Heart left ventricle (tissue), 16 donors: ENCODE measurements around the gene CNGB1. TPM values are rescaled to one million over a fixed set of nuclear protein-coding genes. Genes with fewer than 3 reads are reported as not detected.

Experiments
- ATAC-seq, 4 donors: fragments of 200-7000 bp; cut with Tn5 transposase; one replicate each; pipeline ENCODE4 v1.9.1; 2020 to 2022; ENCODE audit warnings: moderate library complexity in 4 of 4, mild to moderate bottlenecking in 3 of 4, moderate number of reproducible peaks in 1 of 4
- DNase-seq, 5 donors: peaks; one replicate each; pipeline ENCODE4 v3.0.0-alpha.2; 2020
- H3K27ac ChIP-seq, 12 donors: fragments of 200-600 bp; sonication (generic) in 4 of 12; one replicate each; pipeline versions ENCODE4 v1.5.0 to v1.8.0; 2016 to 2022; ENCODE audit warnings: mild to moderate bottlenecking in 2 of 12
- H3K27me3 ChIP-seq, 9 donors: fragments of 200-600 bp; sonication (generic) in 2 of 9; one replicate each; pipeline versions ENCODE4 v1.5.1 to v1.8.0; 2016 to 2022; ENCODE audit warnings: mild to moderate bottlenecking in 3 of 9
- H3K36me3 ChIP-seq, 9 donors: fragments of 200-600 bp; sonication (generic) in 2 of 9; one replicate each; pipeline versions ENCODE4 v1.5.0 to v1.8.0; 2018 to 2022; ENCODE audit warnings: mild to moderate bottlenecking in 2 of 9
- H3K4me1 ChIP-seq, 12 donors: fragments of 200-600 bp; sonication (generic) in 4 of 12; one replicate each; pipeline versions ENCODE4 v1.5.0 to v1.8.0; 2016 to 2022; ENCODE audit warnings: mild to moderate bottlenecking in 3 of 12
- H3K4me3 ChIP-seq, 12 donors: fragments of 200-600 bp; sonication (generic) in 4 of 12; one replicate each; pipeline versions ENCODE4 v1.5.0 to v1.8.0; 2017 to 2022; ENCODE audit warnings: mild to moderate bottlenecking in 9 of 12, moderate library complexity in 4 of 12
- H3K9me3 ChIP-seq, 12 donors: fragments of 200-600 bp; sonication (generic) in 4 of 12; one replicate each; pipeline versions ENCODE4 v1.5.0 to v1.8.0; 2016 to 2022; ENCODE audit warnings: mild to moderate bottlenecking in 1 of 12
- POLR2A ChIP-seq, 2 donors: fragments of 450-650 bp; IDR thresholded peaks; one replicate each; pipeline ENCODE4 v1.6.1; 2017; ENCODE audit warnings: antibody characterized with exemption in 2 of 2, mild to moderate bottlenecking in 2 of 2, moderate library complexity in 2 of 2
- WGBS, 4 donors: extraction: QIAGEN DNeasy Blood & Tissue Kit in 2 of 4; methylation state at CpG; one replicate each; pipeline versions ENCODE4 v1.1.5 to v1.1.7; 2013 to 2018; 5-methylcytosine and 5-hydroxymethylcytosine counted together
- intact Hi-C, 10 donors: fragments of 100-400 bp; cut with DNase I; formaldehyde crosslinking; loops; one replicate each; pipeline versions ENCODE4 v1.11.1 to v1.14.2; 2022
- polyA plus RNA-seq, 2 donors: library from polyadenylated mRNA; stranded (reverse); fragments of 200-250 nt; gene quantifications; one replicate each; pipeline ENCODE4 v1.2.3, GENCODE V29; 2013
- total RNA-seq, 9 donors: library from RNA; depleted of rRNA in 2 of 9; stranded (reverse); fragments of >200 nt in 2 of 9; fragmentation: NEBNext Ultra II Directional in 3 of 9; extraction: Animal tissue kit (Norgen Biotek cat#: 25700) in 3 of 9; gene quantifications; one replicate each; pipeline versions ENCODE4 v1.1.0 to v1.2.4, GENCODE V29; 2016 to 2023
- TF ChIP-seq, protein P1 (sequence below), 12 donors: fragments of 200-600 bp; sonication (generic) in 4 of 12; IDR thresholded peaks; one replicate each; pipeline versions ENCODE4 v1.5.0 to v1.8.0; 2018 to 2022; ENCODE audit warnings: antibody characterized with exemption in 12 of 12, mild to moderate bottlenecking in 5 of 12
- donor health status: ischemic (EF 13 %, LVEDD 7.1; RV severe dilation, severe dysfunction).
- donor health status: healthy with polysubstance abuse.
- donor health status: DM: no; HTN: yes; CAD: no.
- donor health status: DM: no; HTN: no; CAD: no.
- donor health status: ischemic (EF 25% LVEDD 6.9; RV normal size, moderate dysfunction).
- donor health status: ischemic (EF 25% LVEDD 5.7; RV mildly dilated, moderate dysfunction).
- donor health status: healthy.
- donor health status: DM: yes; HTN: yes; CAD: no.
- donor health status: ischemic (EF 35%, LVEDD 5.7; RV mildly dilated, moderate dysfunction).
- donor health status: nonischemic (EF 11% LVEDD 7.7; RV severe dilation, severe dysfunction).
- donor health status: DM: yes; HTN: yes; CAD: no.
- donor health status: PGD.
- donor health status: ischemic (EF 29% LVEDD 5.4; RV normal size, mild dysfunction).
- donor health status: nonischemic (EF 23%, LVEDD 6.1; RV moderate dilation, normal function).

CNGB1 gene
- total and polyA plus RNA-seq, 11 donors, result not detected

DNA sequence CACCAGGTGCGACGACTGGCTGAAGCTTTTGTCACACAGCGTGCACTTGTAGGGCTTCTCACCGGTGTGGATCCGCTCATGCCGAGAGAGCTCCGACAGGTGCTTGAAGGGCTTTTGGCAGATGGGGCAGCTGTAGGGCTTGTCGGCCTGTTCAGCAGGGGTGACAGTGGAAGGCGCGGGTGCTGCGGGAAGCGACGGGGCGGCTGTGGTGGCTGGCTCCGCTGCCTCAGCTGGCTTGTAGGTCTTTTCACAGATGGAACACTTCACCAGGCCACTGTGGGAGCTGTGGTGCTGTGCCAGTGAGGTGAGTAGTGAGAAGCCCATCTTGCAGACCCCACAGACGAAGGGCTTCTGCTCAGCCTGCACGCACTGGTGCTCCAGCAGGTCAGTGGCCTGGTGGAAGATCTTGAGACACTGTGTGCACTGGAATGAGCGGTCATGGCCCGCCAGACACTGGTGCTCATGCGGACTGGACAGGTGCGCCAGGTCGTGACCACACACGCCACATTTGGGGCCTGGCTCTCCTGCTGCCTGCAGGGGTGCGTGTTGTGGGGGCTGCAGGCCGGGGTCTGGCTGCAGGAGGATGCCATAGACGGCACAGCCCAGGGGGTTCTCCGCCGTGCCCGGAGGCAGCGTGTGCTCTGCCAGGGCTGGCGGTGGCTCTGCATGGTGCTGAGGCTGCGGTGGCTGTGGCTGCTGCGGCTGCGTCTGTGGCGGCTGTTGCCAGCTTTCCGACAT is 26.8 kb upstream of the CNGB1 start:
- H3K36me3 ChIP-seq, result peaks cover 0 to 55% (median 38%) of the 10 kb centered on the region in 9 donors
- intact Hi-C loops, result loop anchor here in 5 of 10 donors (2.0 to 10.0 kb wide), 4 partner anchors 99 to 420 kb away; no protein-coding TSS in a partner anchor
- WGBS, 4 donors, result 94 to 96% (median 95%) methylated on average over 34 to 36 of the region's 36 CpGs
- peaks cover 3 to 69% (median 32%) of the 10 kb centered on the region in 12 donors for H3K4me1 ChIP-seq
- peak in 1 of 5 donors; percentile 61 for DNase-seq
- no peak for ATAC-seq
- H3K9me3 ChIP-seq, result no peaks in the 10 kb centered on the region
- peak overlapping the region in 1 of 12 donors; percentile 69 for H3K27ac ChIP-seq
- H3K27me3 ChIP-seq, result no peaks in the 10 kb centered on the region
- no peak overlapping the region for H3K4me3 ChIP-seq
- TF ChIP-seq, protein P1, sequence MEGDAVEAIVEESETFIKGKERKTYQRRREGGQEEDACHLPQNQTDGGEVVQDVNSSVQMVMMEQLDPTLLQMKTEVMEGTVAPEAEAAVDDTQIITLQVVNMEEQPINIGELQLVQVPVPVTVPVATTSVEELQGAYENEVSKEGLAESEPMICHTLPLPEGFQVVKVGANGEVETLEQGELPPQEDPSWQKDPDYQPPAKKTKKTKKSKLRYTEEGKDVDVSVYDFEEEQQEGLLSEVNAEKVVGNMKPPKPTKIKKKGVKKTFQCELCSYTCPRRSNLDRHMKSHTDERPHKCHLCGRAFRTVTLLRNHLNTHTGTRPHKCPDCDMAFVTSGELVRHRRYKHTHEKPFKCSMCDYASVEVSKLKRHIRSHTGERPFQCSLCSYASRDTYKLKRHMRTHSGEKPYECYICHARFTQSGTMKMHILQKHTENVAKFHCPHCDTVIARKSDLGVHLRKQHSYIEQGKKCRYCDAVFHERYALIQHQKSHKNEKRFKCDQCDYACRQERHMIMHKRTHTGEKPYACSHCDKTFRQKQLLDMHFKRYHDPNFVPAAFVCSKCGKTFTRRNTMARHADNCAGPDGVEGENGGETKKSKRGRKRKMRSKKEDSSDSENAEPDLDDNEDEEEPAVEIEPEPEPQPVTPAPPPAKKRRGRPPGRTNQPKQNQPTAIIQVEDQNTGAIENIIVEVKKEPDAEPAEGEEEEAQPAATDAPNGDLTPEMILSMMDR (IDR thresholded peaks at IDR 0.05), result no peak
- TF ChIP-seq POLR2A (IDR thresholded peaks at IDR 0.05), result no peak

DNA sequence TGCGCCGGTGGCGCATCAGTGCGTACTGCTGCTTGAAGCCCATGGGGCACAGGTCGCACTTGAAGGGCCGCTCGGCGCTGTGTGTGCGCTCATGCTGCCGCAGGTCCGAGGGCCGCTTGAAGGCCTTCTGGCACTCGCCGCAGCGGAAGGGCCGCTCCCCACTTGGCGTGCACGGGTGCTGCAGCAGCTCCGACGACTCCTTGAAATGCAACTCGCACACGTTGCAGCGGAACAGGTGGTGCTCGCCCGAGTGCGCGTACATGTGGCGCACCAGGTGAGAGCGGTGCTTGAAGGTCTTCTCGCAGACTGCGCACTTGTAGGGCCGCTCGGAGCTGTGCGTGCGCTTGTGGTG is 26.2 kb upstream of the CNGB1 start:
- no peak overlapping the region for H3K27ac ChIP-seq
- H3K4me3 ChIP-seq, result no peak overlapping the region
- DNase-seq, result no peak
- H3K4me1 ChIP-seq, result peaks cover 3 to 64% (median 32%) of the 10 kb centered on the region in 12 donors
- H3K27me3 ChIP-seq, result no peaks in the 10 kb centered on the region
- ATAC-seq, result no peak
- TF ChIP-seq, protein P1 (IDR thresholded peaks at IDR 0.05), result no peak
- intact Hi-C loops, result loop anchor here in 4 of 10 donors (5.0 to 10.0 kb wide), 3 partner anchors 240 to 420 kb away; no protein-coding TSS in a partner anchor
- peaks cover 0 to 50% (median 36%) of the 10 kb centered on the region in 9 donors for H3K36me3 ChIP-seq
- 94 to 97% (median 96%) methylated on average over 27 to 35 of the region's 35 CpGs for WGBS, 4 donors
- no peaks in the 10 kb centered on the region for H3K9me3 ChIP-seq

DNA sequence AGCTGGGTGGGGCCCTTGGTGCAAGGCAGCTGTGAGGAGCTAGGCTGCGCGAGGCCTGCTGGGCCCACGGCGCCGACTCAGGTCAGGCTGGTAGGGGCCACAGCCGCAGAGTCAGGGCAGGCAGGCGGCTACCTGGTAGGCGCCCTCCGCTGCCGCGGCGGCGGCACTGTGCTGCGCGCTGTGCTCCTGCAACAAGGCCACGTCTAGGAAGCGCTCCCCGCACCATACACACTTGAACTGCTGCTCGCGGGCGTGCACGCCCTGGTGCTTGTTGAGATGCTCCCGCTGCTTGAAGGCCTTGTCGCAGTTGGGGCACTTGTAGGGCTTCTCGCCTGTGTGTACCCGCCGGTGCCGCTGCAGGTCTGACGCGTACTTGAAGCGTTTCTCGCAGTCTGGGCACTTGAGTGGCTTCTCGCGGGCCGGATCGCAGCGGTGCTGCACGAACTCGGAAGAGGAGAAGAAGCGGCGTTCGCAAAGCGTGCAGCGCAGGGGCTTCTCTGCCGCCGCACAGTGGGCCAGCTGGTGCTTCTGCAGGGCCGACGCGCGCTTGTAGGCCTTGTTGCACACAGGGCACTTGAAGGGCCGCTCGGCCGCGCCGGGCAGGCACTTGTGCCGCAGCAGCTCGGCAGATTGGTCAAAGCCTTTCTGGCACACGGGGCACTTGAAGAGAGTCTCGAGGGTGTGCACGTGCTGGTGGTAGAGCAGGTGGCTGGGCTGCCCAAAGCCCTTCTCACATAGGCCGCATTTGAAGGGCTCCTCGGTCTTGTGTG is 25.7 kb upstream of the CNGB1 start:
- no peak overlapping the region for H3K27ac ChIP-seq
- intact Hi-C loops, result loop anchor here in 4 of 10 donors (5.0 to 10.0 kb wide), 3 partner anchors 239 to 419 kb away; no protein-coding TSS in a partner anchor
- H3K36me3 ChIP-seq, result peaks cover 0 to 48% (median 36%) of the 10 kb centered on the region in 9 donors
- no peaks in the 10 kb centered on the region for H3K9me3 ChIP-seq
- peaks cover 3 to 58% (median 27%) of the 10 kb centered on the region in 12 donors for H3K4me1 ChIP-seq
- WGBS, 4 donors, result 95 to 98% (median 97%) methylated on average over 43 to 62 of the region's 62 CpGs
- DNase-seq (no peak), ATAC-seq (no peak)
- TF ChIP-seq, protein P1 (IDR thresholded peaks at IDR 0.05), result no peak
- TF ChIP-seq POLR2A (IDR thresholded peaks at IDR 0.05), result no peak
- no peaks in the 10 kb centered on the region for H3K27me3 ChIP-seq
- no peak overlapping the region for H3K4me3 ChIP-seq
